Measurements from ENCODE around the gene PDCD11.

Gene PDCD11

DNA sequence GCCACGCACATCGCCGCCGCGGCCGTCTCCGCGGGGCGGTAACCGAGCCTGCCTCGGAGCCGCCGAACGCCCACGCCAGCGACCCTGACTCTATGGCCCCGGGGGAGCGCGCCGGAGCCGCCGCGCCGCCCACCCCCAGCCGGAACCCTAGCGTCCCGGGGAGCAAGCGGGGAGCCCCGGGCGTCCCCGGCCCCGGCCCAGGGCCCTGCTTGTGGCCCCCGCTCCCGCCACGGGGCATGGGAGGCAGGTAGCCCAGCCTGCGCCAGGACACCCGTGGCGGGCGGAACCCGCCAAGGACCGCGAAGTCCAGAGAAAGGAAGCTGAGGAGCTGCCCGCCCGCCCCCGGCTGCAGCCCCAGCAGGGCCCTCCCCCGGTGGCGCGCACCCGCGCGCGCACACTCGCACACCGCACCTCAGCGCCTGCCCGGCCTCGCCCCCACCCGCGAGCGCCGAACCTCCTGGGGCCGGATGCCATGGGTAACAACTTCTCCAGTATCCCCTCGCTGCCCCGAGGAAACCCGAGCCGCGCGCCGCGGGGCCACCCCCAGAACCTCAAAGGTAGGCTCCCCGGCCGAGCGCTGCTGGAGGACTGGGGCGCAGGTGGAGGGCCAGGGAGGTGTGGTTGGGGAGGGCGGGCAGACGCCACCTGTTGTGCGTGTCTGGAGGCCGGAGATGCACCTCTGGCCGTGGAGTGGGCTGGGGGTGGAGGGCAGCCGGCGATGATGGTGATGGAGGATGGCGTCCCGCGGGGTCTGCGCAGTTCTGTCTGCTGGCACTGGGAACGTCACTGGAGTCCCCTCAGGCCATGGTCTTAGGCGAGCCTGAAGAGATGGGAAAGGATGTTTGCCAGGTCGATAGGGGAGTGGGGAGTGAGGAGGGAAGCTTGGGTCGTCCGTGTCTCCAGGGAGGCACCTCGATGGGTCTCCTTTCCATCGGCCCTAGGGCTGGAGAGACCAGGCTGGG is 97.8 kb downstream of the PDCD11 start:
- no peak overlapping the region for H3K4me3 ChIP-seq (ENCODE audit: low read depth, low read length)
- TF ChIP-seq, protein P1, sequence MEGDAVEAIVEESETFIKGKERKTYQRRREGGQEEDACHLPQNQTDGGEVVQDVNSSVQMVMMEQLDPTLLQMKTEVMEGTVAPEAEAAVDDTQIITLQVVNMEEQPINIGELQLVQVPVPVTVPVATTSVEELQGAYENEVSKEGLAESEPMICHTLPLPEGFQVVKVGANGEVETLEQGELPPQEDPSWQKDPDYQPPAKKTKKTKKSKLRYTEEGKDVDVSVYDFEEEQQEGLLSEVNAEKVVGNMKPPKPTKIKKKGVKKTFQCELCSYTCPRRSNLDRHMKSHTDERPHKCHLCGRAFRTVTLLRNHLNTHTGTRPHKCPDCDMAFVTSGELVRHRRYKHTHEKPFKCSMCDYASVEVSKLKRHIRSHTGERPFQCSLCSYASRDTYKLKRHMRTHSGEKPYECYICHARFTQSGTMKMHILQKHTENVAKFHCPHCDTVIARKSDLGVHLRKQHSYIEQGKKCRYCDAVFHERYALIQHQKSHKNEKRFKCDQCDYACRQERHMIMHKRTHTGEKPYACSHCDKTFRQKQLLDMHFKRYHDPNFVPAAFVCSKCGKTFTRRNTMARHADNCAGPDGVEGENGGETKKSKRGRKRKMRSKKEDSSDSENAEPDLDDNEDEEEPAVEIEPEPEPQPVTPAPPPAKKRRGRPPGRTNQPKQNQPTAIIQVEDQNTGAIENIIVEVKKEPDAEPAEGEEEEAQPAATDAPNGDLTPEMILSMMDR (IDR thresholded peaks at IDR 0.05; ENCODE audit: control insufficient read depth, extremely low read depth, insufficient read depth), result no peak
- DNase-seq (ENCODE audit: low read depth), result no peak

DNA sequence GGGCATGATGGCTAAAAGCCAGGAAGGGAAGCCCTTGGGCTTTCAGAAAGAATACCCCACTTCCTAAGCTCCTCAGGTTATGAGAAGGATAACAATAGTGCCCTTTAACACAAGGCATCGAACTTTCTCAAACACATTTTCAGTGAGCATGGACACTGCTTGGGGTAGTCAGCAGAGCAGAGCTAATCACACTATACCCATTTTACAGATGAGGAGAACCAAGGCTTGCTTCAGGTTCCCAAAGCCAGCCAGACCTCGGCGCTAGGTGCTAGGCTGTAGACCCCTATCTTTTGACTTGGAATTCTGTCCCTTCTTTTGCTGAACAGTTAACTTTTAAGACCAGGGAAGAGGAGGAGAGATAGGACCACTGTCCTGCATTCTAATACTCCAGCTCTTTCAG is 98.9 kb downstream of the PDCD11 start:
- no peak overlapping the region for H3K4me3 ChIP-seq (ENCODE audit: low read depth, low read length)
- TF ChIP-seq, protein P1 (IDR thresholded peaks at IDR 0.05; ENCODE audit: control insufficient read depth, extremely low read depth, insufficient read depth), result no peak
- no peak for DNase-seq (ENCODE audit: low read depth)
